SH-SY5Y (cell line): Measurements from ENCODE around the gene RELL2.

ENCODE experiments used
- GATA2 ChIP-seq: IDR thresholded peaks from 2 replicates; pipeline ENCODE4 v1.6.1; 2011; ENCODE audit warnings: mild to moderate bottlenecking, low read depth, low read length
- GATA3 ChIP-seq: IDR thresholded peaks from 2 replicates; pipeline ENCODE4 v1.6.1; 2011; ENCODE audit warnings: low read depth, mild to moderate bottlenecking, low read length, moderate library complexity

DNA sequence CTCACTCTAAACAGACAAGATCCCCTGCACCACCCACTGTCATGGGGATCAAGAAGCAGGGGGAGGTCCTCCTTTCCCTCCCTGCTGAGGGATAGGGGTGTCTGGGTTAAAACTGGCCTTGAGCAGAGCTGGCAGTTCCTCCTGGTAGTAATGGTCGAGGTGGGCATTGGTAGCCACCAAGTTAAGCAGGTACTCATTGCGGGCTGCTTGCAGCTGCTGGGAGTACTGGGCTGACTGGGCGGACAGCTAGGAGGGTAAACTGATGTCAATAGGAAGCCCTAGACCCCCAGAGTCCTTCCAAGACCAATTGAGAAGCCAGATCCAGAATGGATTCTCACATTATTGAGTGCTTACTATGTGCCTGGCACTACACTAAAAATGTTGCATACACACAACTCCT is 11.1 kb downstream of the RELL2 start:
- TF ChIP-seq GATA3 (no peak), GATA2 (no peak)
